ENCODE results near the gene ABCC11. TPM values are rescaled to one million over a fixed set of nuclear protein-coding genes. Genes with fewer than 3 reads are reported as not detected.

The ABCC11 gene
- total and polyA plus RNA-seq, 2 of the 13 experiments (the other 11 are each of a cell fraction or from before 2014, with no cell fraction given) = 1.0 to 1.4 TPM

- FAIRE-seq = no peak
- ChIA-PET POLR2A (no interaction called here), CTCF (ENCODE audit: low intra/inter-chr PET ratio, low total read pairs) (no interaction called here)
- H3K27me3 ChIP-seq (ENCODE audit: control insufficient read depth in 1 of 2, insufficient read depth in 2 of 2, low read length in 2 of 2) = no peaks in the 10 kb centered on the region; a peak in 1 of 5 replicates
- no peaks in the 10 kb centered on the region for H4K20me1 ChIP-seq (ENCODE audit: insufficient read depth, low read length)
- H2AFZ ChIP-seq (ENCODE audit: low read length) = no peak overlapping the region
- H3K36me3 ChIP-seq (replicated peaks in 1 of 2; ENCODE audit: control insufficient read depth in 1 of 2, insufficient read depth in 2 of 2, low read length in 2 of 2) = no peaks in the 10 kb centered on the region
- no peaks in the 10 kb centered on the region for H3K79me2 ChIP-seq (ENCODE audit: insufficient read depth, low read length)
- H3K27ac ChIP-seq (ENCODE audit: extremely low read length, insufficient read depth, low read length) = no peak overlapping the region
- no peak overlapping the region for H3K9ac ChIP-seq (ENCODE audit: insufficient read depth, low read depth, low read length)
- in situ Hi-C loops (cut with HindIII; ENCODE audit: extremely low pct_ligation_motif_present, low pct_unique_long_range_greater_than_20kb) (no loop called here), intact Hi-C loops (cut with micrococcal nuclease; ENCODE audit: unreplicated experiment) (loop anchor here (5.0 kb wide), 1 partner anchor 704 kb away; no protein-coding TSS in a partner anchor)
- no TSS peak for BruUV-seq (replicated peaks)
- H3K9me3 ChIP-seq (ENCODE audit: low read length) = no peaks in the 10 kb centered on the region
- H3K4me3 ChIP-seq (replicated peaks in 1 of 3; ENCODE audit: insufficient read depth in 1 of 3, low read depth in 2 of 3, low read length in 3 of 3) = no peak overlapping the region
- no peak for ATAC-seq
- H3K4me2 ChIP-seq (ENCODE audit: low read depth, low read length) = no peak overlapping the region
- peaks cover 11% of the 10 kb centered on the region; the same call in 1 of the 2 replicates for H3K4me1 ChIP-seq (ENCODE audit: insufficient read depth, low read length)
- no peak for DNase-seq (ENCODE audit: low spot score)
- WGBS (ENCODE audit: low lambda C conversion rate) = 93% methylated on average over 4 of the region's 4 CpGs
- TF ChIP-seq SRSF4 (IDR thresholded peaks at IDR 0.05; ENCODE audit: low read depth, low read length, poor library complexity, severe bottlenecking) (no peak), ZNF513 (CRISPR knock-in tag; conservative IDR thresholded peaks at IDR 0.05) (no peak), ATF6 (CRISPR knock-in tag; conservative IDR thresholded peaks at IDR 0.05) (no peak), ZNF3 (CRISPR knock-in tag; IDR thresholded peaks at IDR 0.05) (no peak), THAP7 (CRISPR knock-in tag; IDR thresholded peaks at IDR 0.05) (no peak), FIP1L1 (IDR thresholded peaks at IDR 0.05; ENCODE audit: borderline replicate concordance, insufficient read depth, low read depth, low read length) (no peak), KIAA2018 (CRISPR knock-in tag; IDR thresholded peaks at IDR 0.05; ENCODE audit: borderline replicate concordance) (no peak), AGO1 (IDR thresholded peaks at IDR 0.05; ENCODE audit: low read depth, low read length, poor library complexity, severe bottlenecking) (no peak), ZFP36L2 (CRISPR knock-in tag; IDR thresholded peaks at IDR 0.05) (no peak)
These were observed 23.8 kb downstream of the ABCC11 start for GRCh38 chr16:48223490-48223889.

Measured in HepG2 (cell line).